ENCODE measurements around the gene VAV3. TPM values are rescaled to one million over a fixed set of nuclear protein-coding genes. Genes with fewer than 3 reads are reported as not detected.

Gene VAV3
- total RNA-seq, 2 experiments from 2014 or later, result 2.3 to 8.3 TPM

GRCh38 chr1:107622535-107622934, 342.4 kb downstream of the VAV3 start:
- POLR2A ChIA-PET, result interaction anchor here (0.5 to 1.1 kb wide), 4 partner anchors 8 to 334 kb away, joined by 3 to 4 read pairs (median 3); no protein-coding TSS in a partner anchor
- no peak for DNase-seq (ENCODE audit: low spot score)
- Histone ChIP-seq H4K20me1 (ENCODE audit: insufficient read depth, low read length) (no peaks in the 10 kb centered on the region), H3K9me3 (ENCODE audit: low read length) (no peaks in the 10 kb centered on the region; the same call in 1 of the 2 replicates), H3K4me2 (ENCODE audit: low read length) (no peak overlapping the region), H2AFZ (ENCODE audit: low read length) (no peak overlapping the region), H3K4me1 (ENCODE audit: insufficient read depth, low read length, poor library complexity, severe bottlenecking) (peaks cover 41% of the 10 kb centered on the region), H3K4me3 (ENCODE audit: low read depth, low read length, poor library complexity, severe bottlenecking) (no peak overlapping the region), H3K79me2 (ENCODE audit: insufficient read depth, low read depth, low read length) (no peaks in the 10 kb centered on the region), H3K9me2 (ENCODE audit: insufficient read depth, low read length) (no peaks in the 10 kb centered on the region), H3K27ac (ENCODE audit: low read depth, low read length, poor library complexity, severe bottlenecking) (no peak overlapping the region), H3K36me3 (ENCODE audit: insufficient read depth, low read length) (no peaks in the 10 kb centered on the region)
- TF ChIP-seq CTCF (conservative IDR thresholded peaks at IDR 0.05; ENCODE audit: low read length) (no peak), EZH2phosphoT487 (IDR thresholded peaks at IDR 0.05; ENCODE audit: borderline replicate concordance, low read depth, low read length) (no peak)
- CTCF ChIA-PET (ENCODE audit: unreplicated experiment), result no interaction called here
- BruUV-seq (replicated peaks), result no TSS peak
- intact Hi-C loops (cut with micrococcal nuclease; ENCODE audit: unreplicated experiment), result no loop called here

- Histone ChIP-seq H4K20me1 (ENCODE audit: insufficient read depth, low read length) (no peaks in the 10 kb centered on the region), H3K4me3 (ENCODE audit: low read depth, low read length, poor library complexity, severe bottlenecking) (peak overlapping the region; percentile 17), H3K9me2 (ENCODE audit: insufficient read depth, low read length) (no peaks in the 10 kb centered on the region; the same call in 1 of the 2 replicates), H3K27ac (ENCODE audit: low read depth, low read length, poor library complexity, severe bottlenecking) (peak overlapping the region; percentile 68), H2AFZ (ENCODE audit: low read length) (no peak overlapping the region), H3K4me1 (ENCODE audit: insufficient read depth, low read length, poor library complexity, severe bottlenecking) (peaks cover 41% of the 10 kb centered on the region), H3K36me3 (ENCODE audit: insufficient read depth, low read length) (no peaks in the 10 kb centered on the region), H3K4me2 (ENCODE audit: low read length) (peak overlapping the region; percentile 51), H3K9me3 (ENCODE audit: low read length) (no peaks in the 10 kb centered on the region; the same call in 1 of the 2 replicates), H3K79me2 (ENCODE audit: insufficient read depth, low read depth, low read length) (no peaks in the 10 kb centered on the region)
- intact Hi-C loops (cut with micrococcal nuclease; ENCODE audit: unreplicated experiment), result no loop called here
- CTCF ChIA-PET (ENCODE audit: unreplicated experiment), result no interaction called here
- TF ChIP-seq CTCF (conservative IDR thresholded peaks at IDR 0.05; ENCODE audit: low read length) (no peak), EZH2phosphoT487 (IDR thresholded peaks at IDR 0.05; ENCODE audit: borderline replicate concordance, low read depth, low read length) (no peak)
- no TSS peak for BruUV-seq (replicated peaks)
- POLR2A ChIA-PET, result interaction anchor here (0.6 to 2.0 kb wide), 7 partner anchors 11 to 1481 kb away, joined by 3 to 17 read pairs (median 4); no protein-coding TSS in a partner anchor
- peak; percentile 70 for DNase-seq (ENCODE audit: low spot score)
Measured at GRCh38 chr1:107620753-107621152, 344.2 kb downstream of the VAV3 start.

- Histone ChIP-seq H2AFZ (ENCODE audit: low read length) (no peak overlapping the region), H3K4me2 (ENCODE audit: low read length) (no peak overlapping the region), H3K9me2 (ENCODE audit: insufficient read depth, low read length) (no peaks in the 10 kb centered on the region; the same call in 1 of the 2 replicates), H3K36me3 (ENCODE audit: insufficient read depth, low read length) (no peaks in the 10 kb centered on the region), H3K79me2 (ENCODE audit: insufficient read depth, low read depth, low read length) (no peaks in the 10 kb centered on the region), H3K4me1 (ENCODE audit: insufficient read depth, low read length, poor library complexity, severe bottlenecking) (peaks cover 41% of the 10 kb centered on the region), H3K27ac (ENCODE audit: low read depth, low read length, poor library complexity, severe bottlenecking) (no peak overlapping the region), H4K20me1 (ENCODE audit: insufficient read depth, low read length) (no peaks in the 10 kb centered on the region), H3K9me3 (ENCODE audit: low read length) (no peaks in the 10 kb centered on the region; the same call in 1 of the 2 replicates), H3K4me3 (ENCODE audit: low read depth, low read length, poor library complexity, severe bottlenecking) (no peak overlapping the region)
- TF ChIP-seq EZH2phosphoT487 (IDR thresholded peaks at IDR 0.05; ENCODE audit: borderline replicate concordance, low read depth, low read length) (no peak), CTCF (conservative IDR thresholded peaks at IDR 0.05; ENCODE audit: low read length) (no peak)
- POLR2A ChIA-PET, result interaction anchor here (0.6 to 1.5 kb wide), 2 partner anchors 19 to 264 kb away, joined by 4 read pairs; no protein-coding TSS in a partner anchor
- CTCF ChIA-PET (ENCODE audit: unreplicated experiment), result no interaction called here
- DNase-seq (ENCODE audit: low spot score), result no peak
- intact Hi-C loops (cut with micrococcal nuclease; ENCODE audit: unreplicated experiment), result no loop called here
- BruUV-seq (replicated peaks), result no TSS peak
Measured at GRCh38 chr1:107618539-107618938, 346.4 kb downstream of the VAV3 start.

All from OCI-LY7 (cell line).